GM21723 (cell line): ENCODE data around the gene POGZ.
"Not testable (repeated sequence)": the region's sequence is repeated elsewhere in the genome, so short reads cannot be mapped to it uniquely, and the experiment has no call there.

ENCODE experiments used
- ATAC-seq: cut with Tn5 transposase; IDR thresholded peaks from one replicate; pipeline ENCODE4 v1.9.1; 2021; ENCODE audit warnings: mild to moderate bottlenecking, moderate library complexity; ENCODE audit not compliant: unreplicated experiment

Gene POGZ

GRCh38 chr1:151477066-151477465, 17.8 kb upstream of the POGZ start:
- ATAC-seq = no peak

GRCh38 chr1:151476083-151476482, 16.8 kb upstream of the POGZ start:
- no peak for ATAC-seq

DNA sequence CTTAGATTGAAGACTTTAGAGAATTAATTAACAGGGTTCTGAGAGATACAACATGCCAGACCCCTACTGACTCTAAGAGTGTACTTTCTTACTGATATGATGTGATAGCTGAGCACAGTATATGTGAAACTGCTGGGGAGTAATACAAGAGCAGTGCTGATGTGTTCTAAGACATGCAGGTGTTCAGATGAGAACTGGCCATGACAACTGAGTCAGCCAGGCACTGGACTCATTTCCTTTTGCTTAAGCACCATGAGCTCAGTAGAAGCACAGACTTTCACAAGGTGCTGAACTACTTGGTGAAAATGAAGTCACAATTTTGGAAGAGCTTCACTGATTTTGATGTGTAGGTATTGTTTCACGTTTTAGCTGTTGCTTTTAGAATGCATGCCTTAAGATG, 15.9 kb upstream of the POGZ start:
- ATAC-seq = peak; percentile 88

DNA sequence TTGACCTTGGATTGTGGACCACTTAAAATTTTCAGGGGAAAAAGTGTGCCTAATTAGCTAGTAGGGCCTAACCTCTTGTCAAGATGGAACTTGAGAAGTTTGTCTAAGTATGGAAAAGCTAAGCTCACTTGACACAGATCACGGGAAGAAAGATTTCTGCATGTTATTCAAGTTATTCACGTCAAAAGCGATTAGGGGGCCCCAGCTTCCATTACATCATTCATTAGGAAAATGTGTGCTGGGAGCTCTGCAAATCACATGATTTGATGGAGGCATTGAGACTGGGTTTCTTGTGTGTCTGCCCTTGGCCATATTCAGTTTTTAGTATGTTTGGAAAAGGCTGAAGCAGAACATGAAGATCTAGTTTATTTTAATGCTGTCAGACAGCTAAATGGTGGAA, 15.5 kb upstream of the POGZ start:
- ATAC-seq = no peak

- no peak for ATAC-seq
Observed at GRCh38 chr1:151472856-151473731, 13.8 kb upstream of the POGZ start.

DNA sequence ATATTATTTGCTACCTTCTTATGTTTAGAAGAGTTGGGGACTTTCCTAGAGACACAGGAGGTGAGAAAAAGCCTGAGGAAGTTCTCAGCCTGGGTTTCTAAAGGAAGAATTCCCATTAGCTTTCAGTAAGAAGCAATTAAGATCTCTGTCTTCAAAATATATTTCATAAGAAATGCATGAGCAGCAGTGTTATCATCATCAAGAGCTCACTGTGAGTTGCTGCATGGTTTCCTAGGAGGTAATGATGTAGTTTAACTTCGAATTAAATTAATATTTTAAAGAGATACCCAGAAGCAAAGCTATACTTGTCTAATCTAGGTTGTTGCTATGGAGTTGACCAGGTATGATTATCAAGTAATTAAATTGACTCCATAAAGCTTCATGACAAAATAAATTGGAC, 5.7 kb upstream of the POGZ start:
- ATAC-seq = no peak

DNA sequence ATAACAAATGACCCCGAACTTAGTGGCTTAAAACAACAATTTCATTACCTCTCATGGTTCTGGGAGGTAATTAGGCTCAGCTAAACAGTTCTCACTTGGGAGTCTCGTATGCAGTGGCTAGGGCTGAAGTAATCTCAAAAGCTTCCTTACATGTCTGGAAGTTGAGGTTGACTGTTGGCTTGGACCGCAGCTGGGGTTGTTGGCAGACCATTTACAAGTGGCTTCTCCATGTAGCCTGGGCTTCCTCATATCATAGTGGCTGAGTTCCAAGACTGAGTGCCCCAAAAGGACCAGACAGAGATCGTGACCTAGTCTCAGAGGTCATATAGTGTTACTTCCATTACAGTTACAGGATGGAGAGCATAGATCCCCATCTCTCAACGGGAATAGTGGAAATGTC, 2.4 kb upstream of the POGZ start:
- no peak for ATAC-seq

GRCh38 chr1:151458802-151459330, 428 bp downstream of the POGZ start:
- peak; percentile 33 for ATAC-seq

GRCh38 chr1:151457911-151458801, 1.1 kb downstream of the POGZ start:
- peak; percentile 49 for ATAC-seq

- ATAC-seq = no peak
Observed at GRCh38 chr1:151455966-151456365, 3.3 kb downstream of the POGZ start.

GRCh38 chr1:151455231-151455630, 4.1 kb downstream of the POGZ start:
- ATAC-seq = no peak

DNA sequence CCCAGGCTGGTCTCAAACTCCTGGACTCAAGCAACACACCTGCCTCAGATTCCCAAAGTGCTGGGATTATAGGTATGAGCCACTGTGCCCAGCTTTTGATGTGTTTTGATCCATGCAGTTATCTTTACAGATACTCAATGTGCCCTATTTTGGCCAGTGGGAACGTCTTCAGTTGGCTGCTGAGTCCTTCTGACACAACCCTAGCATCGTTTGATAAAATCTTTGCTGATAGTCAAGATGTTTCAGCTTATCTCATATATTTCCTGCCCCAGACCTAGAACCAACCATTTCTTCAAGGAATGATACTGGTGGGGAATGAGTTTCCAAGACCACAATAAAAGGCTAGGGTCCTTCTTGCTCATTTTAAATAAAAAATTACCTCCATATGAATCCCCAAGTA, 11.6 kb downstream of the POGZ start:
- ATAC-seq = no peak

DNA sequence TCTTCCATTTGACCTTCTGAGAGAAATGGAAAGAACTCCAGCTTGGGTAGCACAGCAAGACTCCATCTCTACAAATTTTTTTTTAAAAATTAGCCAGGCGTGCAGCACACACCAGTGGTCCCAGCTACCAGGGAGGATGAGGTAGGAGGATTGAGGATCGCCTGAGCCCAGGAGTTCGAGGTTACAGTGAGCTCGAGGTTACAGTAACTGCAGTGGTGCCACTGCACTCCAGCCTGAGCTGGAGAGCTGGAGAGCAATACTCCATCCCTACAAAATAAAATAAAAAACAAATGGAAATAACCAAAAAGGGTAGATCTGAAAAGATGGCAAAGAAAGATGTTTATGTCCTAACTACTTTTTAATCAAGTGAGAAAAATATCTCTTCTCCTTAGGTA, 14.5 kb downstream of the POGZ start:
- ATAC-seq = no peak

DNA sequence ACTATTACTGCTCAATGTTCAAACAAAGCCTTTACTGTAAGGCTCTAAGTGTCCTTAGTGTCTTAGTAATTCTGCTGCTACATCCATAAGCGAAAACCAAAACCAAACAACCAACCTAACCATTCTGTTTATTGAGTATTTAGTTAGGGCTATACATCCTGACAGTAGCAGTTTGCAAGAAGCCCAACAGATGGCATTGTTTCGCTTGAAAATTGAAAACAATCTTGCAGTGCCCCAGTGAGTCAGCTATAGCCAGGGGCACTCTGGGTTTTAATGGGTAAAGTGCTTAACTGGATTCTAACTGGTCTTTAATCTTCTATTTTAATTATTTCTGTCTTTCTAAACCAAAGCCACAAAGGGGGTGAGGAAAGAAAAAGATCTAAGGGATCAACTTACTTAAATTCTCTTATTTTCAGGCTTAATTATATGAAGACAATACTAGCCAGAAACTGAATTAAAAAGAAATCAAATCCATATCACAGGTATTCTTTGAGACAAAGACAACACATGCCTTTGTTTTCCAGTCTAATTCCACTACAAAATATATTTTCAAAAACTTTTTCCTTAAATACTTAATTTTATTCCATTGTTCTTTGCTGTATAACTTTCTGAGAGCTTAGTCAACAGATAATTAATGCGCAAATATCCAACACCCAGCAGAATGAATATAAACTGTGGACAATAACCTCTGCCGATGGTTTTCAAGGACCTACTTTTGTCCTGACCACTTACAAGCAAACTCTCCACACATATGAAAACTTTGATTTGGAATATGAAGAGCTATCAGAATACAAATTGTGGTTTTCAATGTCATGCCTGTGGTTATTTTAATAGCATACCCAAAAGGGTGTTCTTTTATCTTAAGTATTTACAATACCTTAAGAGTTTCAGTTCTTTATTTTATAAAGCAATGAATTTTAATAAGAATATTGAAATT, 15.2 kb downstream of the POGZ start:
- ATAC-seq = peak; percentile 71

- not testable (repeated sequence) for ATAC-seq
Observed at GRCh38 chr1:151437396-151437795, 21.9 kb downstream of the POGZ start.

DNA sequence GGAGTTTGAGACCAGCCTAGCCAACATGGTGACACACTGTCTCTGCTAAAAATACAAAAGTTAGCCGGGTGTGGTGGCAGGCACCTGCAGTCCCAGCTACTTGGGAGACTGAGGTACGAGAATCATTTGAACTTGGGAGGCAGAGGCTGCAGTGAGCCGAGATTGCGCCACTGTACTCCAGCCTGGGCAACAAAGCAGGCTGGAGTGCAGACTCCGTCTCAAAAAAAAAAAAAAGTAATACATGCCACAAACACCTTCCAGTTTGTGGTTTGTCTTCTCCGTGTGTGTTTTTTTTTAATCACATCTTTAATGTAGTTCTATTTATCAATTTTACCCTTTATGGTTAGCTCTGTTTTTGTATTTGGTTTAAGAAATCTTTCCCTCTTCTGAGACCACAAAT, 22.3 kb downstream of the POGZ start:
- no peak for ATAC-seq

DNA sequence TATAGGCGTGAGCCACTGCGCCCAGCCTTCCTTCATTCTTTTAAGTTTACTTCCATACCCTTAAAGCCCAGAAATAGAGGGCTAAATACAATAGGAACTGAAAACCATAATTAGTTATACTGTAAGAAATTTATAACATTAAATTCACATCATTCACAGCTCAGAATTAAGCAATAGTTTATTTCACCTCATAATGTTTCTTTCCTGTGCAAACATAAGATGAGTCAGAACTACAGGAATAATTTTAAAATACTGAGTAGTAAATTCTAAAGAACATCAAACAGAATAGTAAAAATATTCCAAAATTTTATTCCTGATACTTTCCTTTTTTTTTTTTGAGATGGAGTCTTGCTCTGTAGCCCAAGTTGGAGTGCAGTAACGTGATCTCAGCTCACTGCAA, 24.1 kb downstream of the POGZ start:
- no peak for ATAC-seq

- not testable (repeated sequence) for ATAC-seq
Observed at GRCh38 chr1:151433827-151434226, 25.5 kb downstream of the POGZ start.

GRCh38 chr1:151428068-151428467, 31.2 kb downstream of the POGZ start:
- no peak for ATAC-seq

DNA sequence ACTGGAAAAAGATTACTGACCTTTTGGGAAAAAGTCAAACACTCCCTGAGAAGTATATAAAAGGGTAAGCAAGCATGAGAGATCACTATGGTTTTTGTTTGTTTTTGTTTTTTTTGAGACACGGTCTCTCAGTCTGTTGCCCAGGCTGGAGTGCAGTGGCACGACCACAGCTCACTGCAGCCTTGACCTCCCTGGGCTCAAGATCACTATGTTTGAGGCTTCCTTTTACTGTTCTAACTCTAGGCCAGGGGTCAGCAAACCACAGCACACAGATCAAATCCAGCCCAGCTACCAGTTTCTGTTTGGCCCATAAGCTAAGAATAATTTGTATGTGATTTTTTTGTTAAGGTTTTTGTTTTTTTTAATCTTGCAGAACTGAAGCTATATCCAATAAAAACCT, 34.2 kb downstream of the POGZ start:
- no peak for ATAC-seq

GRCh38 chr1:151419819-151420218, 39.5 kb downstream of the POGZ start:
- ATAC-seq = no peak
